Nephron (organoid): ENCODE measurements around the gene DAGLA.

ENCODE experiments used
- H3K27ac Mint-ChIP-seq, 3 experiments: 2 replicates each; pipeline ENCODE4 v1.8.0; 2020; ENCODE audit warnings: mixed read lengths in 3 of 3, mild to moderate bottlenecking in 2 of 3, moderate library complexity in 1 of 3
- H3K27me3 Mint-ChIP-seq: 2 replicates; pipeline ENCODE4 v1.8.0; 2021; ENCODE audit warnings: low read depth, mild to moderate bottlenecking, moderate library complexity, mixed read lengths
- H3K36me3 Mint-ChIP-seq: 2 replicates; pipeline ENCODE4 v1.8.0; 2020; ENCODE audit warnings: low read depth, mixed read lengths
- H3K4me1 Mint-ChIP-seq: 2 replicates; pipeline ENCODE4 v1.8.0; 2020; ENCODE audit warnings: mixed read lengths
- H3K4me3 Mint-ChIP-seq, 3 experiments: 2 replicates each; pipeline ENCODE4 v1.8.0; 2020; ENCODE audit warnings: mild to moderate bottlenecking in 3 of 3, mixed read lengths in 3 of 3, moderate library complexity in 2 of 3
- H3K9me3 Mint-ChIP-seq: 2 replicates; pipeline ENCODE4 v1.8.0; 2020; ENCODE audit warnings: mixed read lengths
- TF ChIP-seq, protein P1 (sequence below), 3 experiments: fragments of 200-600 bp; sonication (generic); IDR thresholded peaks; one replicate each; pipeline ENCODE4 v1.5.0; 2021; ENCODE audit warnings: antibody characterized with exemption in 3 of 3; ENCODE audit not compliant: unreplicated experiment in 3 of 3

The DAGLA gene

DNA sequence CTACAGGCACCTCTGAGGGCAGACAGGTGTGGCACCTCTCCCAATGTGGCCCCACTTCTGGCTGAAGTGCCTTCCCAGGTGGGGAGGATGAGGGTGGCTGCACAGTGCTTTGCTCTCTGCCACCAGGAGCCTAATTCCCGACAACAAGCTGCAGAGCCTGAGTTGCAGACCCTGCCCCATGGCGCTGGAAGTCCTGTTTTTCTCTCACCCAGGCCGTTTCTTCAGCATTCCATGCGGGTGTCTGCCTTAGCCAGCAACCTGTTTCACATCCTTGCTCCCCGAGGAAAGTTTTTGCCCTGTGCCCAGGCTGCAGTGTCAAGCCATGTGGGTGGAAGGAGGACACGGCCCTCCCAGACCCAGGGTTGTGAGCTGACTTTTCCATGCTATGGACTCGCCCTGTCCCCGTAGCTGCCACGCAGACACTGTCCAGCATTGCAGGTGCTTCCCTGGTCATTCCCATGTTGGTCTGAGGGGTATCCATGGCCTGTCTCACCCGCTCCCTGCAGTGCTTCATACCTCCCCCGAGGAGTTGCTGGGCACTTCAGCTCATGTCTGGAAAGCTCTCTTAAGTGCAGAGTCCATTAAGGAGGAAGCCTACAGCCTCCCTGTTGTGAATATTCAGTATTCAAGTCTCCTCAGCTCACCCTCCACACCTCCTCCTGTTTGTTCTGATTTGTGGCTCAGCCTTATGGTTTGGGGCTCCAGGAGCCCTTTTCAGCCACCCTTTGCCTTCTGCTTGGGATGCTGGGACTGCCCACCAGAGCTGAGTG, 2.9 kb downstream of the DAGLA start:
- TF ChIP-seq, protein P1, sequence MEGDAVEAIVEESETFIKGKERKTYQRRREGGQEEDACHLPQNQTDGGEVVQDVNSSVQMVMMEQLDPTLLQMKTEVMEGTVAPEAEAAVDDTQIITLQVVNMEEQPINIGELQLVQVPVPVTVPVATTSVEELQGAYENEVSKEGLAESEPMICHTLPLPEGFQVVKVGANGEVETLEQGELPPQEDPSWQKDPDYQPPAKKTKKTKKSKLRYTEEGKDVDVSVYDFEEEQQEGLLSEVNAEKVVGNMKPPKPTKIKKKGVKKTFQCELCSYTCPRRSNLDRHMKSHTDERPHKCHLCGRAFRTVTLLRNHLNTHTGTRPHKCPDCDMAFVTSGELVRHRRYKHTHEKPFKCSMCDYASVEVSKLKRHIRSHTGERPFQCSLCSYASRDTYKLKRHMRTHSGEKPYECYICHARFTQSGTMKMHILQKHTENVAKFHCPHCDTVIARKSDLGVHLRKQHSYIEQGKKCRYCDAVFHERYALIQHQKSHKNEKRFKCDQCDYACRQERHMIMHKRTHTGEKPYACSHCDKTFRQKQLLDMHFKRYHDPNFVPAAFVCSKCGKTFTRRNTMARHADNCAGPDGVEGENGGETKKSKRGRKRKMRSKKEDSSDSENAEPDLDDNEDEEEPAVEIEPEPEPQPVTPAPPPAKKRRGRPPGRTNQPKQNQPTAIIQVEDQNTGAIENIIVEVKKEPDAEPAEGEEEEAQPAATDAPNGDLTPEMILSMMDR (IDR thresholded peaks at IDR 0.05; ENCODE audit: unreplicated experiment in 3 of 3) = no peak
- Mint-ChIP-seq H3K27ac (no peak overlapping the region), H3K4me1 (peaks cover 14% of the 10 kb centered on the region), H3K9me3 (no peaks in the 10 kb centered on the region), H3K36me3 (no peaks in the 10 kb centered on the region), H3K27me3 (peaks cover 8% of the 10 kb centered on the region), H3K4me3 (no peak overlapping the region)

DNA sequence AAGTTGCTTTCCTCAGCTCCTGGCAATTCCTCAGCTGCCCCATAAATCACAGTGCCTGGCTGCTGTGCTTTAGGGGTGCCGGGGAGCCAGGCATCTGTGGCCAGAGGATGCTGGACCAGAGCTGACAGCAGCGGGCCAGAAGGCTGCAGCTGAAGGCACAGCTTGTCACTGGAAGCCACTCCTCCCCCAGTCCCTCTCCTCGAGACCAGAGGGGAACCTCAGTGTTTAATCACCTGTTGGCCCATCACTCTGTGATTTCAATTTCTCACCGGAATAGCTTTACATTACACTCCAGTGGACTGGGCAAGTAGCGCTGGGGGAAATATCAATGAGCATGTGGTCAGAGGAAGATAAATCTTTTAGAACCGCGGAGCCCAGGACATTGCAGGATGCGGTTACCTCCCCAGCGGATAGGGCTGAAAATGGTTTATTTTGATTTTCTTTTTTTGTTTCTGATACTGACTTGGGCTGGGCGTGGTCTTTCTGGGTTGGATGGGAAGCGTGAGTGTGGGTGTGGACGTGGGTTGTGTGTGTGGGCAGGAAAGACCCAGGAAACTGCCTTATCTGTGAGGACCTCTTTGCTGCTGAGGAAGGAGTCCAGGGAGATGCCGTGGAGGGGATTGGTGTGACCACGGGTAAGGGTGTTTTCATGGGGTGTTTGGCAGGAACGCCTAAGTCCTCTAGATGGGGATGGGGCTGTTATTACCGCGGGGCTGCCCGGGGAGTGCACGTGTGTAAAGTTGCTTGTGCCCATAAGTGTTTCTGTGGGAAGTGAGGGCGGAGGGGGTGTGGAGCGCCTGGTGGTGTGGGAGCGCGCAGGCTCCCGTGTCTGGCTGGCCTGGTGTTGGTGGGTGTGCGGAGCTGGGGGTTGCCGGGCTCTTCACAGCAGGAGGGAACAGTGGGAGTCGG, 4.0 kb downstream of the DAGLA start:
- H3K4me3 Mint-ChIP-seq = peak overlapping the region in 1 of 3 experiments; percentile 12
- no peaks in the 10 kb centered on the region for H3K36me3 Mint-ChIP-seq
- H3K27me3 Mint-ChIP-seq = peaks cover 5% of the 10 kb centered on the region
- TF ChIP-seq, protein P1 (IDR thresholded peaks at IDR 0.05; ENCODE audit: unreplicated experiment in 3 of 3) = no peak
- no peak overlapping the region for H3K27ac Mint-ChIP-seq
- no peaks in the 10 kb centered on the region for H3K9me3 Mint-ChIP-seq
- H3K4me1 Mint-ChIP-seq = peaks cover 15% of the 10 kb centered on the region

DNA sequence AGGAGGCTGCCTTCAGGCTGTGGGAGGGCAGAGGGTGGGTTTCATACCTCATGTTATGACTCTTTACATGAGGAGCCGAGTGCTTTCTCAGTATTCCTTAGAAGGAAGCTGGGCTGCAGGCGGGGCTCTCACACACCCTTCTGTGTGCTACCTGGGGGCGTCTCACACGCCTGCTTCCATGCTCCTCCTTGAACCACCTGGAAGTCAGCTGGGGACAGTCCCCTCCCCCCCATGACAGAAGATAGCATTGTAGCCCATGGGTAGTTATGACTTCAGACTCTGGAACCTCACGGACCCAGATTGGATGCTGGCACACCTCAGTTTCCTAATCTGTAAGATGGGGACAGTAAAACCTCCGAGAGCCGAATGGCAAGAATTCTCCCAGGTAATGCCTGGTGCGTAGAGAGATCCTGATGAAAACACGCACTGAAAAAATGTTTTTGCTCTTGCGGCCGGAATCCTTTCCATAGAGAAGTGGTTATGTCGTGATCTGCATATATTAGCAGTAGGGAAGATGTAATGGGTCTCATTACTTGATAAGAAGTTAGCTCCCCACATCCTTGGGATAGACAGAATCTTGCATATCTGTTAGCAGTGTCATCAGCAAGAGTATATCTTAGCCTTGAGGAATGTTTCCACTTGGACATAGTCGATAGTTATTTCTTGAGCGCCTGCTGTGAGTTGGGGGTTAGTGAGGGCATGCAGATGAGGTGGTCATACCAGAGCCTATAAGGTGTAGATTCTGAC, 4.9 kb downstream of the DAGLA start:
- H3K36me3 Mint-ChIP-seq = no peaks in the 10 kb centered on the region
- peaks cover 3% of the 10 kb centered on the region for H3K27me3 Mint-ChIP-seq
- peaks cover 20% of the 10 kb centered on the region for H3K4me1 Mint-ChIP-seq
- no peaks in the 10 kb centered on the region for H3K9me3 Mint-ChIP-seq
- peak overlapping the region in 2 of 3 experiments; percentile 11 to 12 for H3K4me3 Mint-ChIP-seq
- H3K27ac Mint-ChIP-seq = peak overlapping the region in 2 of 3 experiments; percentile 4 to 15
- TF ChIP-seq, protein P1 (IDR thresholded peaks at IDR 0.05; ENCODE audit: unreplicated experiment in 3 of 3) = no peak

DNA sequence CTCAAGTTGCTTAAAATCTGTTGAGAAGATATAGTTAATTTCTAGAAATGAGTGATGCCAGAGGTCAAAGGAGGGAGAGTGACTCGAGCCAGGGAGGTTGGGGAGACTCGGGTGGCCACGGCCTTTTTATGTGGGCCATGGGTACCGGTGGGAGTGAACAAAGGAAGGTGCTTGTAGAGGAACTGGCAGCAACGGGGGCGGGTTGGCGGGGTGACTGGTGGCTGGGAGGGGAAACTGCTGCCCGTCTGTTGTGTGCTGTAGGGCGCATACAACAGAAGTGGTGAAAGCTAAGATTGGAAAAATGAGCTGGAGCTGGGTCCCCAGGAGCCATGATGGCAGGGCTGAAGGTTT, 5.4 kb downstream of the DAGLA start:
- no peaks in the 10 kb centered on the region for H3K9me3 Mint-ChIP-seq
- H3K4me3 Mint-ChIP-seq = no peak overlapping the region
- TF ChIP-seq, protein P1 (IDR thresholded peaks at IDR 0.05; ENCODE audit: unreplicated experiment in 3 of 3) = no peak
- H3K27me3 Mint-ChIP-seq = peaks cover 3% of the 10 kb centered on the region
- peak overlapping the region in 2 of 3 experiments; percentile 4 to 15 for H3K27ac Mint-ChIP-seq
- peaks cover 24% of the 10 kb centered on the region for H3K4me1 Mint-ChIP-seq
- H3K36me3 Mint-ChIP-seq = no peaks in the 10 kb centered on the region

DNA sequence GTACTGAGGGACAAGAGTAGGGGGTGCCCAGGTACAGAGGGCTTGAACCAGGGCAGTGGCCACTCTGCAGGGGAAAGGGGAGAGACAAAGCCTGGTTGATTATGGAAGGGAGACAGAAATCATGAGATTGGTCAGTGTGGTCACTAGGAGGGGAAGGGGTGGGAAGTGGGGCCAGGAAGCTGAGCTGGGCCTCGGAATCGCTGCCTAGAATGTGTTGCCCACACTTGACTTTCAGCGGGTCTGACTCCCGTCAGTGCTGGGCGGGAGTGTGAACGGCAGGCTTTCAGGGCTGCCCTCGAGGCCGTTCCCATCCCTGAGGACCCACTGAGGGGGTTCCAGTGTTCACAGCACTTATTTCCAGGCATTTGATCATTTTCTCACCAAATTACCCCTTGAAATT, 5.9 kb downstream of the DAGLA start:
- TF ChIP-seq, protein P1 (IDR thresholded peaks at IDR 0.05; ENCODE audit: unreplicated experiment in 3 of 3) = no peak
- peaks cover 28% of the 10 kb centered on the region for H3K4me1 Mint-ChIP-seq
- H3K27me3 Mint-ChIP-seq = peaks cover 3% of the 10 kb centered on the region
- no peaks in the 10 kb centered on the region for H3K9me3 Mint-ChIP-seq
- no peak overlapping the region for H3K4me3 Mint-ChIP-seq
- H3K36me3 Mint-ChIP-seq = no peaks in the 10 kb centered on the region
- no peak overlapping the region for H3K27ac Mint-ChIP-seq
